ENCODE results near the gene PLA2G7. TPM values are rescaled to one million over a fixed set of nuclear protein-coding genes. Genes with fewer than 3 reads are reported as not detected.

PLA2G7 gene
- total RNA-seq, result 0.27 TPM in 1 of 2 replicates, not detected in the other

DNA sequence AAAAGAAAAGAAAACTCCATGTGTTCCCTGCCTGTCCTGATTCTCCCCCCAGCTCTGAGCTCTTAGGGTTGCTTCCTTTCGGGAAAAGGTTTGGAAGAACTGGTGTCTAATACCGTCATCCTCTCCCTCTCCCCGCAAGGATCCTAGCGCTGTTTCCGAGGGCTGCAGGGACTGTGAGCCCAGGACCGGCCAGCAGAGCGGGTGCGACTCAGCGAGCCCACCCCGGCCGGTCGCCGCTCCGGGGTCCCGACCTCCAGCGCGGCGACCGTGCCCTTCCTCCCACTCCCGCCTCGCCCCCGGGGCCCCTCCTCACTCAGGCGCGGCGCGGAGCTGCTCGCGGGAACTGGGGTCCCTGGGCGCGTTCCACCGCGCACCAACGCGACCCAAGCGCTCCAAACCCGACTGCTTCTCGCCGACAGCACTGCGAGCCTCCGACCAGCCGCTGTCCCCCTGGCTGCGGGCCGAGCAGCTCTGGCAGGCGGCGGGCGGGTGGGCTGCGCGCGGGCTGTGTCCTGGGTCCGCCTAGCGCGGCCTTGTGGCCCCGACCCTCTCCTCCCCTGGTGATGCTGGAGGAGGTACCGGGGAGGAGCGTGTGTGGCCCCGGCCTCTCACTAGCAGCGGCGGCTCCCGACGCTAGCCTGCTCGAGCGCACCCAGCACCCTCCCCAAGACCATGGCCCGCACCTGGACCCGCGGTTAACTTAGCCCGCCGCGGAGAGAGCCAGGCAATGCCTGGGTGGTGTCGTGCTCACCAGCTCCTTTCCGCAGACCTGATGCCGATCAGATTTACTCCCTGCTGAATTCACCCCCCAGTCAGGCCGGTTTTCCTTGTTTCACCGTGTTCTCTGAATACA lies at the start of gene PLA2G7:
PLA2G7 (minus strand) TSS at position 509 of the 853 bp plus-strand sequence. CDS start 12,484 bp downstream, outside the sequence.

DNA sequence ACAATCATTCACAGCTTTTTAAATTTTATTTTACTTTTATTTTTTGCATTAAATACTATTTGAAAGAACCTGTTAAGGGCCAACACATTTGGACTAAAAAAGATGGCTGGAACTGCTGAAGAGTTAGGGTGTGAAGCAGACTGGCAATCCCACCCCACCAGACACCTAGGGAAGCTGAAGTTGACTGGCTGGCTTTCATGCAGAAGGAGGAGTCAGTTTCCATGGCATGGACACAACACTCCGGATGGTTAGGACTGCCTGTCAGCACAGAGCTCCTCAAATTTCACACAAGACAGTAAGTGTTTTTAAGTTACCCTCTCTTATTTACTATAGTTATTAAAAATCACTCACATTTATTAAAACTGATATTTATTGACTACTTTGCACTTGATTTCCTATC lies 11.5 kb upstream of the PLA2G7 start, which contains the start of gene ANKRD66:
ANKRD66 (plus strand) TSS at position 238 of the 400 bp plus-strand sequence. CDS start 5,016 bp downstream, outside the sequence.

DNA sequence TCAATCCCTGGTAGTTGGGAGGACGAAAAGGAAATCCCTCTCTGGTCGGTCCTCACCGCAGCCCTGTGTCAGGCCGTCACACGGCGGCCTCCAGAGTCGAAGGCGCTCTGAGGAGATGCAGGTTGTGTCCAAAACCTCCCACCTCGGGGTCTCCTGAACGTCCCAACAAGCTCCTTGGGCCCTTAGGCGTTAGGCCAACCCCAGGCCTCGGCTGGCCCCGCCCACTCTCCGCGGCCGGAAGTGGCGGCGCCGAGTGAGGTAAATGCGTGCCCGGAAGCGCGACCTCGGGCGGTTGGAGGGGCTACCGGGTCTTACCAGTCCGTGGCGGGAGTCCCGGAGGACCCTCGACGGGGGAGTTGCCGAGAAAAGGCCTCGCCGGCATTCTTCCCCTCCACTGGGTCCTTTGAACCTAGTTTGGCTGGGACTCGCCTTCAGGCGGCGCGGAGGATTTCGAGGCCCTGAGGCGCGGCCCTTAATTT lies 47.5 kb downstream of the PLA2G7 start, which contains the start of gene TDRD6:
TDRD6 (plus strand) TSS at position 267 of the 479 bp plus-strand sequence. CDS start 244 bp downstream, outside the sequence.

Other genes starting within 250 kb of the PLA2G7 start
- gene RCAN2, start 243.9 kb downstream of the PLA2G7 start, total RNA-seq, result 0.09 TPM in 2 replicates
- 0.09 and 0.18 TPM in 2 replicates for gene CYP39A1, start 82.6 kb downstream of the PLA2G7 start, total RNA-seq
- gene SLC25A27, start 82.4 kb downstream of the PLA2G7 start, total RNA-seq, result 1.1 and 1.9 TPM in 2 replicates
- gene TDRD6, start 47.5 kb downstream of the PLA2G7 start, total RNA-seq, result under 0.01 and 0.09 TPM in 2 replicates
- not detected in 2 replicates for gene ANKRD66, start 11.6 kb upstream of the PLA2G7 start, total RNA-seq
- not detected in 2 replicates for gene MEP1A, start 58.0 kb upstream of the PLA2G7 start, total RNA-seq
- gene ADGRF5, start 186.6 kb upstream of the PLA2G7 start, total RNA-seq, result 2.0 and 6.2 TPM in 2 replicates

All from endothelial cell of coronary artery (primary cell).